B cell (primary cell): ENCODE measurements around the gene IMMP2L. TPM values are rescaled to one million over a fixed set of nuclear protein-coding genes. Genes with fewer than 3 reads are reported as not detected.

Experiments used
- ATAC-seq: fragments of 200-7000 bp; cut with Tn5 transposase; one replicate; pipeline ENCODE4 v1.10.0; 2021; ENCODE audit warnings: low read depth, mild to moderate bottlenecking, moderate number of reproducible peaks, moderate library complexity
- CTCF ChIA-PET: fragments of 350-600 bp; sonication (Branson Sonifier 250); formaldehyde crosslinking; loops from one replicate; lab custom pipeline; 2021; ENCODE audit warnings: antibody characterized with exemption, inconsistent platforms; lab: Charles Lee
- POLR2A ChIA-PET: fragments of 350-600 bp; sonication (Branson Sonifier 250); formaldehyde crosslinking; loops from one replicate; lab custom pipeline; 2021; ENCODE audit warnings: antibody characterized with exemption; lab: Charles Lee
- DNase-seq: peaks from one replicate; pipeline ENCODE4 v3.0.0; 2013
- H2AFZ ChIP-seq: 2 replicates; pipeline ENCODE4 v1.6.1; 2012; ENCODE audit warnings: mild to moderate bottlenecking, low read depth, low read length; ENCODE audit not compliant: insufficient read depth, poor library complexity, severe bottlenecking
- H3K27ac ChIP-seq, 2 donors: 1 replicate in 1 of 2; 2 replicates in 1 of 2; pipeline ENCODE4 v1.5.1; 2012 to 2013; ENCODE audit warnings: low read length in 2 of 2, mild to moderate bottlenecking in 2 of 2, moderate library complexity in 1 of 2
- H3K27me3 ChIP-seq, 4 experiments: fragments of 200-600 bp in 1 of 4; sonication (generic) in 1 of 4; replicated peaks in 1 of 4; 1 replicate in 2 of 4; 2 replicates in 2 of 4; pipeline versions ENCODE4 v1.6.1 to v1.7.0; 2013 to 2016; ENCODE audit warnings: low read length in 3 of 4, mild to moderate bottlenecking in 2 of 4, mixed read lengths in 1 of 4, moderate library complexity in 1 of 4; ENCODE audit not compliant: insufficient read depth in 4 of 4, control insufficient read depth in 3 of 4; ENCODE audit errors: control extremely low read depth in 1 of 4
- H3K36me3 ChIP-seq, 2 experiments: replicated peaks in 1 of 2; 1 replicate in 1 of 2; 2 replicates in 1 of 2; pipeline versions ENCODE4 v1.6.1 to v1.7.1; 2013; ENCODE audit warnings: low read length in 1 of 2; ENCODE audit not compliant: insufficient read depth in 2 of 2, control insufficient read depth in 1 of 2; ENCODE audit errors: control extremely low read depth in 1 of 2, extremely low read depth in 1 of 2
- H3K4me1 ChIP-seq, 2 donors: fragments of 200-600 bp in 1 of 2; sonication (generic) in 1 of 2; 1 replicate in 1 of 2; 2 replicates in 1 of 2; pipeline versions ENCODE4 v1.5.1 to v1.6.1; 2013 to 2017; ENCODE audit warnings: low read length in 2 of 2; ENCODE audit not compliant: control insufficient read depth in 2 of 2, insufficient read depth in 2 of 2
- H3K4me2 ChIP-seq: replicated peaks from 2 replicates; pipeline ENCODE3; 2012; ENCODE audit warnings: mild to moderate bottlenecking, low read depth, low read length; ENCODE audit not compliant: poor library complexity, severe bottlenecking
- H3K4me3 ChIP-seq, 5 experiments: fragments of 200-600 bp in 1 of 5; sonication (generic) in 1 of 5; 1 replicate in 3 of 5; 2 replicates in 2 of 5; pipeline versions ENCODE4 v1.5.1 to v1.7.0; 2011 to 2016; ENCODE audit warnings: low read length in 4 of 5, mild to moderate bottlenecking in 4 of 5, low read depth in 2 of 5, control low read depth in 1 of 5, moderate library complexity in 1 of 5; ENCODE audit not compliant: insufficient read depth in 1 of 5; ENCODE audit errors: control extremely low read depth in 1 of 5, extremely low read depth in 1 of 5
- H3K79me2 ChIP-seq: fragments of 200-600 bp; sonication (generic); one replicate; pipeline ENCODE4 v1.6.0; 2016; ENCODE audit warnings: low read length; ENCODE audit not compliant: control insufficient read depth, insufficient read depth
- H3K9ac ChIP-seq: fragments of 200-600 bp; sonication (generic); 2 replicates; pipeline ENCODE4 v1.6.1; 2017; ENCODE audit warnings: mild to moderate bottlenecking, low read length, moderate library complexity
- H3K9me3 ChIP-seq, 3 donors: one replicate each; pipeline versions ENCODE4 v1.6.1 to v1.7.1; 2013; ENCODE audit warnings: low read length in 2 of 3; ENCODE audit not compliant: control insufficient read depth in 2 of 3, insufficient read depth in 1 of 3; ENCODE audit errors: control extremely low read depth in 1 of 3
- H4K20me1 ChIP-seq: 2 replicates; pipeline ENCODE4 v1.6.0; 2012; ENCODE audit warnings: mild to moderate bottlenecking, low read length; ENCODE audit not compliant: insufficient read depth, control insufficient read depth, poor library complexity, severe bottlenecking
- H3K27ac Mint-ChIP-seq: one replicate; pipeline ENCODE4 v1.8.0; 2021; ENCODE audit warnings: mixed read lengths
- H3K27me3 Mint-ChIP-seq: one replicate; pipeline ENCODE4 v1.8.0; 2021; ENCODE audit warnings: mixed read lengths
- H3K4me1 Mint-ChIP-seq: one replicate; pipeline ENCODE4 v1.8.0; 2021; ENCODE audit warnings: mixed read lengths
- H3K4me3 Mint-ChIP-seq: one replicate; pipeline ENCODE4 v1.8.0; 2021; ENCODE audit warnings: mixed read lengths
- H3K9me3 Mint-ChIP-seq: one replicate; pipeline ENCODE4 v1.8.0; 2022; ENCODE audit warnings: mixed read lengths; ENCODE audit not compliant: insufficient read depth
- CTCF ChIP-seq: fragments of 200-600 bp; IDR thresholded peaks from one replicate; pipeline ENCODE4 v1.8.0; 2022; ENCODE audit warnings: antibody characterized with exemption, mild to moderate bottlenecking
- EZH2 ChIP-seq: IDR thresholded peaks from 2 replicates; pipeline ENCODE4 v1.6.1; 2012; ENCODE audit warnings: borderline replicate concordance, low read depth, mild to moderate bottlenecking, moderate library complexity, low read length; ENCODE audit not compliant: insufficient read depth, poor library complexity, severe bottlenecking
- WGBS: methylation state at CpG from one replicate; pipeline ENCODE4 v1.1.5; 2013; ENCODE audit warnings: missing lambda C conversion rate; ENCODE audit not compliant: insufficient coverage; 5-methylcytosine and 5-hydroxymethylcytosine counted together
- intact Hi-C: fragments of 100-400 bp; cut with micrococcal nuclease; formaldehyde crosslinking; loops from one replicate; pipeline ENCODE4 v1.10.0; 2022
- polyA plus RNA-seq: library from polyadenylated mRNA; depleted of rRNA; stranded (reverse); fragments of >200 nt; gene quantifications from 2 replicates; pipeline ENCODE4 v1.2.3, GENCODE V29; 2012
- total RNA-seq, 2 donors: library from RNA; stranded (reverse); fragments of 120-200 nt in 1 of 2; gene quantifications; 1 replicate in 1 of 2; 2 replicates in 1 of 2; pipeline versions ENCODE4 v1.2.3 to v1.2.4, GENCODE V29; 2013 to 2022

The IMMP2L gene
- total and polyA plus RNA-seq, 2 donors (not counting 1 experiment from before 2014, with no cell fraction given) = 3.8 to 34.2 TPM

- Mint-ChIP-seq H3K4me1 (peaks cover 2% of the 10 kb centered on the region), H3K9me3 (no peaks in the 10 kb centered on the region), H3K27me3 (no peaks in the 10 kb centered on the region), H3K27ac (no peak overlapping the region), H3K4me3 (no peak overlapping the region)
- no peak overlapping the region for H3K27ac ChIP-seq
- H3K9me3 ChIP-seq = no peaks in the 10 kb centered on the region
- no peak overlapping the region for H3K4me3 ChIP-seq
- no CpG with 5 or more reads among the region's 2 CpGs for WGBS
- POLR2A ChIA-PET = no interaction called here
- TF ChIP-seq CTCF (no peak), EZH2 (no peak)
- ATAC-seq = no peak
- no peak overlapping the region for H3K4me2 ChIP-seq
- no peaks in the 10 kb centered on the region for H3K4me1 ChIP-seq
- no peaks in the 10 kb centered on the region for H4K20me1 ChIP-seq
- H3K79me2 ChIP-seq = no peaks in the 10 kb centered on the region
- intact Hi-C loops = no loop called here
- H2AFZ ChIP-seq = no peak overlapping the region
- no peak overlapping the region for H3K9ac ChIP-seq
- H3K27me3 ChIP-seq = no peaks in the 10 kb centered on the region
- CTCF ChIA-PET = no interaction called here
- no peaks in the 10 kb centered on the region for H3K36me3 ChIP-seq
- DNase-seq = no peak
These were observed 199.7 kb downstream of the IMMP2L start for GRCh38 chr7:111362506-111363054.

- H2AFZ ChIP-seq = no peak overlapping the region
- TF ChIP-seq EZH2 = no peak
- no peak for TF ChIP-seq CTCF
- no peak overlapping the region for H3K4me2 ChIP-seq
- H4K20me1 ChIP-seq = no peaks in the 10 kb centered on the region
- no peak overlapping the region for H3K4me3 Mint-ChIP-seq
- no peak overlapping the region for H3K27ac ChIP-seq
- peaks cover 2% of the 10 kb centered on the region for H3K4me1 Mint-ChIP-seq
- ATAC-seq (no peak), DNase-seq (no peak)
- no peaks in the 10 kb centered on the region for H3K9me3 Mint-ChIP-seq
- no peak overlapping the region for H3K4me3 ChIP-seq
- no peaks in the 10 kb centered on the region for H3K4me1 ChIP-seq
- WGBS = 92% methylated on average over 3 of the region's 4 CpGs
- no peaks in the 10 kb centered on the region for H3K27me3 ChIP-seq
- ChIA-PET CTCF (no interaction called here), POLR2A (no interaction called here)
- H3K27ac Mint-ChIP-seq = no peak overlapping the region
- H3K9me3 ChIP-seq = no peaks in the 10 kb centered on the region
- H3K36me3 ChIP-seq = no peaks in the 10 kb centered on the region
- no peaks in the 10 kb centered on the region for H3K27me3 Mint-ChIP-seq
- no peak overlapping the region for H3K9ac ChIP-seq
- no peaks in the 10 kb centered on the region for H3K79me2 ChIP-seq
- intact Hi-C loops = no loop called here
These were observed 203.4 kb downstream of the IMMP2L start for GRCh38 chr7:111358915-111359314.
